ENCODE results near the gene CAPZB. TPM values are rescaled to one million over a fixed set of nuclear protein-coding genes. Genes with fewer than 3 reads are reported as not detected.
"Not testable (repeated sequence)": the region's sequence is repeated elsewhere in the genome, so short reads cannot be mapped to it uniquely, and the experiment has no call there.

CAPZB gene
- total and polyA plus RNA-seq, 2 experiments from 2014 or later, result 86.2 to 278 TPM

- no peaks in the 10 kb centered on the region for H3K27me3 ChIP-seq
- no peaks in the 10 kb centered on the region for H3K4me1 ChIP-seq (ENCODE audit: low read depth)
- DNase-seq (ENCODE audit: low read depth in 1 of 2, low spot score in 1 of 2), result no peak
- no peak overlapping the region for H3K4me3 ChIP-seq
- no peak overlapping the region for H3K27ac ChIP-seq
- H3K36me3 ChIP-seq, result no peaks in the 10 kb centered on the region
- H3K9me3 ChIP-seq (ENCODE audit: low read depth), result no peaks in the 10 kb centered on the region
- TF ChIP-seq CTCF (IDR thresholded peaks at IDR 0.05; ENCODE audit: low read depth, low read length), result no peak
These were observed 43.1 kb upstream of the CAPZB start for GRCh38 chr1:19528438-19528837.

- Histone ChIP-seq H3K36me3 (no peaks in the 10 kb centered on the region), H3K4me3 (no peak overlapping the region), H3K9me3 (ENCODE audit: low read depth) (no peaks in the 10 kb centered on the region), H3K27ac (no peak overlapping the region), H3K4me1 (ENCODE audit: low read depth) (no peaks in the 10 kb centered on the region), H3K27me3 (no peaks in the 10 kb centered on the region)
- no peak for TF ChIP-seq CTCF (IDR thresholded peaks at IDR 0.05; ENCODE audit: low read depth, low read length)
- no peak for DNase-seq (ENCODE audit: low read depth in 1 of 2, low spot score in 1 of 2)
These were observed 40.5 kb upstream of the CAPZB start for GRCh38 chr1:19525607-19526545.

GRCh38 chr1:19524791-19525190 is 39.5 kb upstream of the CAPZB start:
- no peak for TF ChIP-seq CTCF (IDR thresholded peaks at IDR 0.05; ENCODE audit: low read depth, low read length)
- no peaks in the 10 kb centered on the region for H3K9me3 ChIP-seq (ENCODE audit: low read depth)
- no peak overlapping the region for H3K4me3 ChIP-seq
- H3K27ac ChIP-seq, result no peak overlapping the region
- no peaks in the 10 kb centered on the region for H3K4me1 ChIP-seq (ENCODE audit: low read depth)
- H3K27me3 ChIP-seq, result no peaks in the 10 kb centered on the region
- H3K36me3 ChIP-seq, result no peaks in the 10 kb centered on the region
- DNase-seq (ENCODE audit: low read depth in 1 of 2, low spot score in 1 of 2), result no peak

- H3K9me3 ChIP-seq (ENCODE audit: low read depth); H3K4me3 ChIP-seq; H3K27me3 ChIP-seq; H3K4me1 ChIP-seq (ENCODE audit: low read depth); H3K27ac ChIP-seq; DNase-seq (ENCODE audit: low read depth in 1 of 2, low spot score in 1 of 2); H3K36me3 ChIP-seq: not testable (repeated sequence)
These were observed 37.2 kb upstream of the CAPZB start for GRCh38 chr1:19522570-19522969.

GRCh38 chr1:19521411-19521810 is 36.1 kb upstream of the CAPZB start:
- Histone ChIP-seq H3K4me3 (no peak overlapping the region), H3K27me3 (no peaks in the 10 kb centered on the region), H3K4me1 (ENCODE audit: low read depth) (no peaks in the 10 kb centered on the region), H3K9me3 (ENCODE audit: low read depth) (no peaks in the 10 kb centered on the region), H3K27ac (no peak overlapping the region), H3K36me3 (no peaks in the 10 kb centered on the region)
- TF ChIP-seq CTCF (IDR thresholded peaks at IDR 0.05; ENCODE audit: low read depth, low read length), result no peak
- no peak for DNase-seq (ENCODE audit: low read depth in 1 of 2, low spot score in 1 of 2)

- TF ChIP-seq CTCF (IDR thresholded peaks at IDR 0.05; ENCODE audit: low read depth, low read length), result no peak
- no peak for DNase-seq (ENCODE audit: low read depth in 1 of 2, low spot score in 1 of 2)
- Histone ChIP-seq H3K36me3 (no peaks in the 10 kb centered on the region), H3K9me3 (ENCODE audit: low read depth) (no peaks in the 10 kb centered on the region), H3K4me3 (no peak overlapping the region), H3K27me3 (no peaks in the 10 kb centered on the region), H3K27ac (no peak overlapping the region), H3K4me1 (ENCODE audit: low read depth) (no peaks in the 10 kb centered on the region)
These were observed 31.7 kb upstream of the CAPZB start for GRCh38 chr1:19517017-19517416.
